Thymus (tissue), 11 donors: Measurements from ENCODE around the gene C6orf89. TPM values are rescaled to one million over a fixed set of nuclear protein-coding genes. Genes with fewer than 3 reads are reported as not detected.

Source experiments
- DNase-seq, 9 donors: peaks; one replicate each; pipeline ENCODE4 v3.0.0-alpha.2; 2013; ENCODE audit warnings: low spot score in 9 of 9, low read depth in 6 of 9, missing footprints in 1 of 9
- H3K27ac ChIP-seq, 2 donors: one replicate each; pipeline ENCODE4 v1.5.1; 2013; ENCODE audit warnings: control low read depth in 1 of 2, low read depth in 1 of 2, low read length in 1 of 2, mild to moderate bottlenecking in 1 of 2, moderate library complexity in 1 of 2
- H3K27me3 ChIP-seq, 2 donors: one replicate each; pipeline ENCODE4 v1.5.1; 2013; ENCODE audit warnings: low read length in 1 of 2; ENCODE audit not compliant: control insufficient read depth in 2 of 2, insufficient read depth in 1 of 2
- H3K36me3 ChIP-seq, 2 donors: one replicate each; pipeline ENCODE4 v1.5.1; 2013; ENCODE audit warnings: low read length in 1 of 2, mild to moderate bottlenecking in 1 of 2, moderate library complexity in 1 of 2; ENCODE audit not compliant: control insufficient read depth in 2 of 2, insufficient read depth in 2 of 2
- H3K4me1 ChIP-seq, 2 donors: one replicate each; pipeline ENCODE4 v1.5.1; 2013; ENCODE audit warnings: low read length in 2 of 2; ENCODE audit not compliant: control insufficient read depth in 2 of 2, insufficient read depth in 2 of 2
- H3K4me3 ChIP-seq, 2 donors: one replicate each; pipeline ENCODE4 v1.5.1; 2013; ENCODE audit warnings: low read length in 2 of 2, control low read depth in 1 of 2, mild to moderate bottlenecking in 1 of 2
- H3K9me3 ChIP-seq, 2 donors: one replicate each; pipeline ENCODE4 v1.5.1; 2013; ENCODE audit warnings: low read length in 1 of 2, mild to moderate bottlenecking in 1 of 2; ENCODE audit not compliant: control insufficient read depth in 2 of 2, insufficient read depth in 1 of 2
- WGBS: extraction: QIAGEN DNeasy Blood & Tissue Kit; methylation state at CpG from one replicate; pipeline ENCODE4 v1.1.7; 2013; 5-methylcytosine and 5-hydroxymethylcytosine counted together
- polyA plus RNA-seq: library from polyadenylated mRNA; stranded (reverse); fragments of 200-250 nt; gene quantifications from one replicate; pipeline ENCODE4 v1.2.3, GENCODE V29; 2013
- total RNA-seq: library from RNA; stranded (reverse); fragments of 120-200 nt; gene quantifications from one replicate; pipeline ENCODE4 v1.2.4, GENCODE V29; 2013
- donor health status: healthy.

Gene C6orf89
- total and polyA plus RNA-seq, 2 donors: 19.5 to 20.5 TPM

DNA sequence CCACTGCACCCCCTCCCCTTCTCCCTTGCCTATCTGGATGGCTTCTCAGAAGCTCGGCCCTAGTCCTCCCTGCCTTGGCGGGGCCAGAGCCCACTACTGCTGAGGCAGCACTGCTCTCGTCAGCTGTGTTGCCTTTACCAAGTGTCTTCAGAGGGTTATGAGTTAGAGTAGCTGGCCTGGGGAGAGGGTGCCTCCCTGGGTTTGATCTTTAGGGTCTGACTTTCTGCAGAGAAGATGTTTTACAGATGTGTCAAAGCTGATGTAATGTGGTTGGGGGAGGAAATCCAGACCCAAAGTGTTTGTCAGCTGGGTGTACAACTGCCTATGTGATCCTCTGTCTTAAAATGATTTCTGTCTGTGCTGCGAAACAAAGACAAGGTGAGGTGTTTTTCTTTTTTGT is 38.4 kb downstream of the C6orf89 start:
- Histone ChIP-seq H3K9me3 (peaks cover 0 to 3% of the 10 kb centered on the region in 2 donors), H3K4me1 (peaks cover 18 to 45% of the 10 kb centered on the region in 2 donors), H3K36me3 (peaks cover 19 to 46% of the 10 kb centered on the region in 2 donors), H3K27ac (peak overlapping the region; percentile 33 to 83), H3K4me3 (peak overlapping the region in 1 of 2 donors; percentile 17), H3K27me3 (no peaks in the 10 kb centered on the region)
- DNase-seq: peak in 8 of 9 donors; percentile 43 to 89 (median 71)
- 32% methylated on average over 4 of the region's 4 CpGs for WGBS

DNA sequence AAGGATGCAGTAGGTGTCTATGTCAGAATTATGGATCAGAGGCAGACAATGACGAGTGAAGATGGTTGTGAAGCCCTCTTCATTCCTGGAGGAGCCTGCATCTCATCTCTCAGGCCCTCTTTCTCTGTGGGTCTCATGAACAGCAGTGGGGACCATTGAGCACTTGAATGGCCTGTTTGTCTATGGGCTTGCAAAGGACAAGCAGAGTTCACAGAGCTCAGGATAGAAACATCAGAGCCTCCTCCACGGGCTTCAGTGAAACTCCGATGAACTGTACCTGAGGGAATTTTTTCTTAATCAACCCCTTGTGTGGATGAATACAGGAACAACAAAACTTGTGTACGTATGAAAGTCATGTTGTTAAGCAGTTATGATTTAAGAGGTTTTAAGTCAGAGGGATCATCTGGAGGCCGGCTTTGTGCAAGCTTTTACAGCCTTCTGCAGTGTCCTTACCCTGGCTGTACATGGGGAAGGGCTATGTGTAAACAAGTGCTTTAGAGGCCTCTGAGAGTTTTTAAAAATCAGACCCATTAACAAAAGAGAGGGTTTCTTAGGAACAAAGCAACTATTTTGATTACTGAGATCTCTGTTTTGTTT is 39.1 kb downstream of the C6orf89 start:
- no peaks in the 10 kb centered on the region for H3K27me3 ChIP-seq
- peaks cover 0 to 3% of the 10 kb centered on the region in 2 donors for H3K9me3 ChIP-seq
- peak overlapping the region; percentile 31 to 83 for H3K27ac ChIP-seq
- no peak for DNase-seq
- peaks cover 18 to 45% of the 10 kb centered on the region in 2 donors for H3K4me1 ChIP-seq
- peak overlapping the region in 1 of 2 donors; percentile 17 for H3K4me3 ChIP-seq
- H3K36me3 ChIP-seq: peaks cover 13 to 39% of the 10 kb centered on the region in 2 donors
- WGBS: 95% methylated on average over 5 of the region's 5 CpGs

DNA sequence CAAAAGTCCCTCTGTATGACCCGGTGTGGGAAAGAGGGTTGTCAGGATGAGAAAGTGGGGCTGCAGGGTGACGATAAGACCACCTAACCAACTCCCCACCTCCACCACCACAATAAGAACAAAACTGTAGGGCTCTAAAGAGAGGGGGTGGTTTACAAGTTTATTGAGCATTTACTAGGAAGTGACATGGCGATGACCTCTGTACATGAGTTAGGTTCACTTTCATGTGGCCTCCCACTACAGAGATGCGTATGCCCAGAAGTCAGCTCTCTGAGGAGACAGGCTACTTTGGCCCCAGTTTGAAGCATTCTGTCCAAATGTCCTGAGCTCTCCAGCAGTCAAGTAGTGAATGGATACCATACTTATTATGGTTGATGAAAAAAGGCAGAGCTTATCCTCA is 40.1 kb downstream of the C6orf89 start:
- H3K36me3 ChIP-seq: peaks cover 10 to 30% of the 10 kb centered on the region in 2 donors
- DNase-seq: no peak

DNA sequence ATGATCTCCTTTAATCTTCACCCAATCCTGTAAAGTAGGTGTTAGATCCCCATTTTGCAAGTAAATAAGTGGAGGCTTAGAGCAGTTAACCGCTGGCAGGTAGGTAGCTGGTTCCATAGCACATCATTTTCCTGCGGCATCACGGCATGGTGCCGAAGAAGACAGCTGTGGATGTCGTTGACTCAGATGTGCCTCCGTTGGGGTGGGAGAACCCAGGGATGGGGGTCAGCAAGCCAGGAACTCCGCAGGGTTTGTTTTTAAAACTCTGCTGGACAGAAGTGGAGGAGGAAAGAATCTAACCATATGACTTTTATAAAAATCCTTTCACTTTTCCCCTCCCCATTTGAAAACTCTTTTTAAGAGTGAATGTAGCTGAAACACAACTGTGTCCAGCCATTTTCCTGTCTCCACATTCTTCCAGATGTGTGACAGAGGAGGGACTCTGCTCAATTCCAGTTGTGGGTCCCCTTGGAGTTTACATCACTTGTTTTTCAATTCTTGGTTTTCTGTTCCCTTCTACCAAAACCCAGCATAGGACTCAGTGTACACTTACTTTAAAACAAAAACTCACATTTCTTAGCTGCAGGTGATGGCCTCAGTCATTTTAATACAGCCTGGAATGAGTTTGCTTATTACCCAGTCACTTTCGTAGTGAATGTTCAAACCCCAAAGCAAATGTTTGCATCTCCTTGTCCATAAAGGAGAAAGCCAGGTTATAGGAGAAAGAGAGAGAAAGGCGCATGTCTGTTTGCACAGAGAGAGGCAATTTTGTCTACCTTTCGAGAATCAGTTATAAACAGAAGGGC is 41.2 kb downstream of the C6orf89 start:
- no peak overlapping the region for H3K4me3 ChIP-seq
- peaks cover 10 to 21% of the 10 kb centered on the region in 2 donors for H3K36me3 ChIP-seq
- 97% methylated on average over 10 of the region's 10 CpGs for WGBS
- H3K27me3 ChIP-seq: no peaks in the 10 kb centered on the region
- no peak for DNase-seq
- peaks cover 18 to 37% of the 10 kb centered on the region in 2 donors for H3K4me1 ChIP-seq
- H3K9me3 ChIP-seq: no peaks in the 10 kb centered on the region
- no peak overlapping the region for H3K27ac ChIP-seq

More for the DNA sequence above, 40.1 kb downstream of the C6orf89 start:
- H3K4me3 ChIP-seq: no peak overlapping the region
- H3K9me3 ChIP-seq: peaks cover 0 to 3% of the 10 kb centered on the region in 2 donors
- no peaks in the 10 kb centered on the region for H3K27me3 ChIP-seq
- H3K27ac ChIP-seq: no peak overlapping the region
- H3K4me1 ChIP-seq: peaks cover 18 to 43% of the 10 kb centered on the region in 2 donors
- WGBS: 97% methylated on average over 4 of the region's 4 CpGs

GRCh38 chr6:36927691-36928546 is 42.2 kb downstream of the C6orf89 start:
- H3K9me3 ChIP-seq: no peaks in the 10 kb centered on the region
- peaks cover 10 to 18% of the 10 kb centered on the region in 2 donors for H3K36me3 ChIP-seq
- H3K4me1 ChIP-seq: peaks cover 18 to 34% of the 10 kb centered on the region in 2 donors
- no peak for DNase-seq
- H3K4me3 ChIP-seq: no peak overlapping the region
- 97% methylated on average over 13 of the region's 13 CpGs for whole genome bisulfite sequencing
- H3K27ac ChIP-seq: no peak overlapping the region
- H3K27me3 ChIP-seq: no peaks in the 10 kb centered on the region

- no peak for DNase-seq
- Histone ChIP-seq H3K4me1 (peaks cover 13 to 28% of the 10 kb centered on the region in 2 donors), H3K4me3 (no peak overlapping the region), H3K27ac (no peak overlapping the region), H3K27me3 (no peaks in the 10 kb centered on the region), H3K9me3 (no peaks in the 10 kb centered on the region), H3K36me3 (peaks cover 6 to 12% of the 10 kb centered on the region in 2 donors)
- WGBS: 95% methylated on average over 7 of the region's 7 CpGs
Measured at GRCh38 chr6:36928547-36928918, 42.8 kb downstream of the C6orf89 start.

DNA sequence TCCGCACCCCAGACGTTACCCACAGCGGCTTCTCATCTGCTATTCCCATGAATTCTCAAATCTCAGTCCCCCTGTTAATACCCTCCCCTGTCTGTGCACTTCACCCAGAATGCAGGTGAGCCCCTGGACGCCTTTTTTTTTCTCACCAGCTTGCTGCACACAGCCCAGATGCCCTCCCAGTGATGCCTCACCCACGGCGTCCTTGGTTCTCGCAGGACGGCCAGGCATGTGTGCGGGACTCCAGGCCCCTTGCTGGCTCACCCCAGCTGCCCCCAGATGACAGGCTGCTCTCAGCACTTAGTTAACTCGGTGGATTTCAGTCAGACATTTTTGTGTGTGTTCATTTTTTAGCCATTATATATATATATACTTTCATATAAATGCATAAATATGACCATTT is 43.4 kb downstream of the C6orf89 start:
- Histone ChIP-seq H3K27ac (no peak overlapping the region), H3K9me3 (no peaks in the 10 kb centered on the region), H3K36me3 (peaks cover 5 to 10% of the 10 kb centered on the region in 2 donors), H3K4me3 (no peak overlapping the region), H3K27me3 (no peaks in the 10 kb centered on the region), H3K4me1 (peaks cover 8 to 22% of the 10 kb centered on the region in 2 donors)
- WGBS: 93% methylated on average over 10 of the region's 10 CpGs
- no peak for DNase-seq

GRCh38 chr6:36929607-36930006 is 43.9 kb downstream of the C6orf89 start:
- no peak for DNase-seq
- H3K4me1 ChIP-seq: peaks cover 4 to 19% of the 10 kb centered on the region in 2 donors
- H3K27me3 ChIP-seq: no peaks in the 10 kb centered on the region
- WGBS: 90% methylated on average over 5 of the region's 5 CpGs
- peaks cover 5 to 10% of the 10 kb centered on the region in 2 donors for H3K36me3 ChIP-seq
- no peaks in the 10 kb centered on the region for H3K9me3 ChIP-seq
- H3K4me3 ChIP-seq: no peak overlapping the region
- no peak overlapping the region for H3K27ac ChIP-seq
